Prostate gland (tissue), 2 donors: ENCODE results near the gene MT1F. TPM values are rescaled to one million over a fixed set of nuclear protein-coding genes. Genes with fewer than 3 reads are reported as not detected.

Experiments used
- DNase-seq: peaks from one replicate; pipeline ENCODE4 v3.0.0-alpha.2; 2019; ENCODE audit warnings: low spot score
- H3K27ac ChIP-seq, 2 donors: fragments of 200-600 bp; sonication (generic); 2 replicates each; pipeline ENCODE4 v1.5.1; 2017 to 2019
- H3K27me3 ChIP-seq: fragments of 200-600 bp; sonication (generic); replicated peaks from 2 replicates; pipeline ENCODE4 v1.5.1; 2019; ENCODE audit not compliant: insufficient read depth
- H3K36me3 ChIP-seq, 2 donors: fragments of 200-600 bp; sonication (generic); 1 replicate in 1 of 2; 2 replicates in 1 of 2; pipeline versions ENCODE4 v1.5.1 to v1.8.1; 2017 to 2019
- H3K4me1 ChIP-seq: fragments of 200-600 bp; sonication (generic); replicated peaks from 2 replicates; pipeline ENCODE4 v1.5.1; 2019
- H3K4me3 ChIP-seq, 2 donors: fragments of 200-600 bp; sonication (generic); 2 replicates each; pipeline ENCODE4 v1.5.1; 2017 to 2019
- H3K9me3 ChIP-seq: fragments of 200-600 bp; sonication (generic); 2 replicates; pipeline ENCODE4 v1.5.1; 2017
- POLR2A ChIP-seq: fragments of 450-650 bp; IDR thresholded peaks from one replicate; pipeline ENCODE4 v1.6.1; 2016; ENCODE audit warnings: antibody characterized with exemption, mild to moderate bottlenecking
- POLR2AphosphoS5 ChIP-seq: sonication (generic); formaldehyde crosslinking; IDR thresholded peaks from one replicate; pipeline ENCODE4 v1.6.1; 2017; ENCODE audit warnings: antibody characterized with exemption
- WGBS: methylation state at CpG from one replicate; pipeline ENCODE4 v1.1.5; 2018; 5-methylcytosine and 5-hydroxymethylcytosine counted together
- intact Hi-C: fragments of 100-400 bp; cut with DNase I; formaldehyde crosslinking; loops from one replicate; pipeline ENCODE4 v1.14.2; 2022
- total RNA-seq, 2 donors: library from RNA; depleted of rRNA; stranded (reverse); fragments of >200 nt; gene quantifications; one replicate each; pipeline ENCODE4 v1.1.0, GENCODE V29; 2016
- TF ChIP-seq, protein P1 (sequence below), 4 experiments: fragments of 200-600 bp in 2 of 4; fragments of 450-650 bp in 2 of 4; sonication (generic) in 2 of 4; IDR thresholded peaks; 1 replicate in 3 of 4; 2 replicates in 1 of 4; pipeline ENCODE4 v1.5.1; 2016 to 2019; ENCODE audit warnings: antibody characterized with exemption in 4 of 4, mild to moderate bottlenecking in 2 of 4, moderate library complexity in 2 of 4

Gene MT1F
- total RNA-seq, 2 donors from 2014 or later, result 18.5 to 37.3 TPM

DNA sequence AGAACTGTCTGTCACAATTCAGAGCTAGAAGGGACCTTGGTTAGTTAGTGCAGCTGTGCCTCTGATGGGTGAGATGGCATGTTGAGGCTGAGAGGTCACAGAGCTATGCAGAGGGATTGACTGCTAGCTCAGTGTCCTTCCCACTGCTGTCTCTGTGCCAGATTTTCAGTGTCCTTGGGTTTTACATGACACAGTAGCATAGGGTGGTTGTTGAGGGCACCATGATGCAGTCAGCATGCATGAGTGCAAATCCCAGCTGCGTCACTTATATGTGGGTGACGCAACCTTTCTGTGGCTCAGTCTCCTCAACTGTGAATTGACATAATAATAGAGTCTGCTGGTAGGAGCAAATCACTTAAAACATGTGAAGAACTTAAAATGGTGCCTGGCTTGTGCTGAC lies 16.6 kb upstream of the MT1F start:
- Histone ChIP-seq H3K4me1 (peaks cover 4% of the 10 kb centered on the region), H3K27ac (no peak overlapping the region), H3K36me3 (no peaks in the 10 kb centered on the region), H3K27me3 (no peaks in the 10 kb centered on the region), H3K4me3 (no peak overlapping the region), H3K9me3 (no peaks in the 10 kb centered on the region)
- 100% methylated on average over 2 of the region's 2 CpGs for WGBS
- DNase-seq, result no peak
- intact Hi-C loops, result no loop called here
- TF ChIP-seq, protein P1, sequence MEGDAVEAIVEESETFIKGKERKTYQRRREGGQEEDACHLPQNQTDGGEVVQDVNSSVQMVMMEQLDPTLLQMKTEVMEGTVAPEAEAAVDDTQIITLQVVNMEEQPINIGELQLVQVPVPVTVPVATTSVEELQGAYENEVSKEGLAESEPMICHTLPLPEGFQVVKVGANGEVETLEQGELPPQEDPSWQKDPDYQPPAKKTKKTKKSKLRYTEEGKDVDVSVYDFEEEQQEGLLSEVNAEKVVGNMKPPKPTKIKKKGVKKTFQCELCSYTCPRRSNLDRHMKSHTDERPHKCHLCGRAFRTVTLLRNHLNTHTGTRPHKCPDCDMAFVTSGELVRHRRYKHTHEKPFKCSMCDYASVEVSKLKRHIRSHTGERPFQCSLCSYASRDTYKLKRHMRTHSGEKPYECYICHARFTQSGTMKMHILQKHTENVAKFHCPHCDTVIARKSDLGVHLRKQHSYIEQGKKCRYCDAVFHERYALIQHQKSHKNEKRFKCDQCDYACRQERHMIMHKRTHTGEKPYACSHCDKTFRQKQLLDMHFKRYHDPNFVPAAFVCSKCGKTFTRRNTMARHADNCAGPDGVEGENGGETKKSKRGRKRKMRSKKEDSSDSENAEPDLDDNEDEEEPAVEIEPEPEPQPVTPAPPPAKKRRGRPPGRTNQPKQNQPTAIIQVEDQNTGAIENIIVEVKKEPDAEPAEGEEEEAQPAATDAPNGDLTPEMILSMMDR (IDR thresholded peaks at IDR 0.05), result no peak
- TF ChIP-seq POLR2A, result no peak
- no peak for TF ChIP-seq POLR2AphosphoS5

DNA sequence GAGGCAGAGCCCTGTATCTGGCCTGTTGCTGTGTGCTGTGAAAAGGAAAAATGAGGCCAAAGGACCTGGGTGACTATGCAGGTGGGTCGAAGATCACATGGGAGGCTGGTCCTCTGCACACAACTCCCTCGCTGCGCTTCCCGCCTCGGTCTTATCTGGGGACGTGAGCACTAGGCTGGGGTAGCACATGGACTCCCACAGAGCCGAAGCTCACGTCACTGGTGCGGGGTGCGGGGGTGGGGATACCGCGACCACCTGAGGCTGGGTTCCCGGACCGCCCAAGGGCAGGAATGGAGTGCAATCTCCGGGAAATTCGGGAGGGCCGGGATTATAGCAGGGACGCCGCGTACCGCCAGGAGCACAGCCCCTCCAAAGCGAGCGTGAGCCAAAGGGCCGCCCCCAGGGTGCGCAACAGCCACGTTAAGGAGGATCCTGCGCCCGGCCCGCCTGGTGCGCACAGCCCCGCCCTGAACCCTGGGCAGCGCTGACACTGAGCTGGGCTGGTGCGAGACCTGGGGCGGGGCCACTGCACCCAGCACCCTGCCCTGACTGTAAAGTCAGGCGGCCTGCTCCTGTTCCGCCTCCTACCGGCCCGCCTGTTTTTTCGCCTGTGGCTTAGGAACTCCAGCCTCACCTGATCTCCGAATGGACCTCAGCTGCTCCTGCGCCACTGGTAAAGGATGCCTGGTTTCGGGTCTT lies 14.5 kb upstream of the MT1F start:
- intact Hi-C loops, result no loop called here
- WGBS, result 6% methylated on average over 42 of the region's 42 CpGs
- peak; percentile 55 for DNase-seq
- peak overlapping the region; percentile 4 to 19 for H3K4me3 ChIP-seq
- peaks cover 4% of the 10 kb centered on the region for H3K4me1 ChIP-seq
- no peaks in the 10 kb centered on the region for H3K9me3 ChIP-seq
- TF ChIP-seq, protein P1 (IDR thresholded peaks at IDR 0.05), result peak in 3 of 4 experiments; percentile 37 to 70 (median 51)
- TF ChIP-seq POLR2A (no peak), POLR2AphosphoS5 (peak; percentile 45)
- H3K36me3 ChIP-seq, result no peaks in the 10 kb centered on the region
- H3K27ac ChIP-seq, result no peak overlapping the region
- no peaks in the 10 kb centered on the region for H3K27me3 ChIP-seq

GRCh38 chr16:56643833-56644232 lies 13.9 kb upstream of the MT1F start:
- no peak overlapping the region for H3K27ac ChIP-seq
- intact Hi-C loops, result no loop called here
- peak overlapping the region in 1 of 2 donors; percentile 19 for H3K4me3 ChIP-seq
- DNase-seq, result no peak
- no peaks in the 10 kb centered on the region for H3K9me3 ChIP-seq
- peaks cover 4% of the 10 kb centered on the region for H3K4me1 ChIP-seq
- WGBS, result 52% methylated on average over 5 of the region's 5 CpGs
- no peaks in the 10 kb centered on the region for H3K27me3 ChIP-seq
- H3K36me3 ChIP-seq, result no peaks in the 10 kb centered on the region
- TF ChIP-seq POLR2A (no peak), POLR2AphosphoS5 (no peak)
- TF ChIP-seq, protein P1 (IDR thresholded peaks at IDR 0.05), result no peak

GRCh38 chr16:56645311-56645710 lies 12.4 kb upstream of the MT1F start:
- Histone ChIP-seq H3K27ac (no peak overlapping the region), H3K9me3 (no peaks in the 10 kb centered on the region), H3K4me3 (no peak overlapping the region), H3K36me3 (no peaks in the 10 kb centered on the region), H3K27me3 (no peaks in the 10 kb centered on the region), H3K4me1 (peaks cover 4% of the 10 kb centered on the region)
- no peak for DNase-seq
- intact Hi-C loops, result no loop called here
- TF ChIP-seq POLR2A, result no peak
- TF ChIP-seq, protein P1 (IDR thresholded peaks at IDR 0.05), result no peak
- no peak for TF ChIP-seq POLR2AphosphoS5
- WGBS, result 76% methylated on average over 1 of the region's 1 CpG

DNA sequence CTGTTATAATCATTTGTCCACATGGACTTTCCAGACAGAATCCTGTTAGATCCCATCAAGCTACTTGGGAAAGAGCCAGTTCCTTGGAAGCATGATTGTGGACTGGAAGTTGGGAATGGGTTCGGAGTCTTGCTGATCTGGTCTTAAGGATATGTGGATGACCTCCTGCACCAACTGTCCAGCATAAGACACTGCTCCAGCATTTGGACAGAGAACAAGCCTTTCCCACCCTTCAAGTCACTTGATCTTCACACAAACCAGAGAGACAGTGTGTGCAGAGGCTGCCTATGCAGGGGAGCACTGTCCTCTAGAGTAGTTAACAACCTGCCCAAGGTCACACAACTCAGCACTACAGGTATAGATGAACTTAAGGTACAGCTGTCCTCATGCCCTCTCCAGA lies 11.9 kb upstream of the MT1F start:
- WGBS, result 0% methylated on average over 1 of the region's 1 CpG
- intact Hi-C loops, result no loop called here
- DNase-seq, result no peak
- Histone ChIP-seq H3K4me1 (peaks cover 4% of the 10 kb centered on the region), H3K27ac (no peak overlapping the region), H3K9me3 (no peaks in the 10 kb centered on the region), H3K36me3 (no peaks in the 10 kb centered on the region), H3K27me3 (no peaks in the 10 kb centered on the region), H3K4me3 (no peak overlapping the region)
- no peak for TF ChIP-seq POLR2AphosphoS5
- TF ChIP-seq, protein P1 (IDR thresholded peaks at IDR 0.05), result no peak
